ENCODE data around the gene IKZF3. TPM values are rescaled to one million over a fixed set of nuclear protein-coding genes. Genes with fewer than 3 reads are reported as not detected.

IKZF3 gene
- total RNA-seq, 4 donors from 2014 or later = 0.89 to 1.8 (median 0.97) TPM

GRCh38 chr17:39781031-39781860 is 82.9 kb downstream of the IKZF3 start:
- H3K4me3 ChIP-seq (ENCODE audit: low read depth, poor library complexity, severe bottlenecking) = no peak overlapping the region
- TF ChIP-seq POLR2A (IDR thresholded peaks at IDR 0.05) = no peak
- TF ChIP-seq, protein P1, sequence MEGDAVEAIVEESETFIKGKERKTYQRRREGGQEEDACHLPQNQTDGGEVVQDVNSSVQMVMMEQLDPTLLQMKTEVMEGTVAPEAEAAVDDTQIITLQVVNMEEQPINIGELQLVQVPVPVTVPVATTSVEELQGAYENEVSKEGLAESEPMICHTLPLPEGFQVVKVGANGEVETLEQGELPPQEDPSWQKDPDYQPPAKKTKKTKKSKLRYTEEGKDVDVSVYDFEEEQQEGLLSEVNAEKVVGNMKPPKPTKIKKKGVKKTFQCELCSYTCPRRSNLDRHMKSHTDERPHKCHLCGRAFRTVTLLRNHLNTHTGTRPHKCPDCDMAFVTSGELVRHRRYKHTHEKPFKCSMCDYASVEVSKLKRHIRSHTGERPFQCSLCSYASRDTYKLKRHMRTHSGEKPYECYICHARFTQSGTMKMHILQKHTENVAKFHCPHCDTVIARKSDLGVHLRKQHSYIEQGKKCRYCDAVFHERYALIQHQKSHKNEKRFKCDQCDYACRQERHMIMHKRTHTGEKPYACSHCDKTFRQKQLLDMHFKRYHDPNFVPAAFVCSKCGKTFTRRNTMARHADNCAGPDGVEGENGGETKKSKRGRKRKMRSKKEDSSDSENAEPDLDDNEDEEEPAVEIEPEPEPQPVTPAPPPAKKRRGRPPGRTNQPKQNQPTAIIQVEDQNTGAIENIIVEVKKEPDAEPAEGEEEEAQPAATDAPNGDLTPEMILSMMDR (IDR thresholded peaks at IDR 0.05) = no peak
- DNase-seq (ENCODE audit: low spot score in 2 of 2) = no peak
- intact Hi-C loops (cut with DNase I; ENCODE audit: low total_unique reads) = no loop called here
- 45 to 48% methylated on average over 6 of the region's 6 CpGs for WGBS, 2 donors

- DNase-seq (ENCODE audit: low spot score in 2 of 2) = no peak
- TF ChIP-seq, protein P1 (IDR thresholded peaks at IDR 0.05) = no peak
- TF ChIP-seq POLR2A (IDR thresholded peaks at IDR 0.05) = no peak
- 66 to 68% methylated on average over 11 of the region's 11 CpGs for WGBS, 2 donors
- H3K4me3 ChIP-seq (ENCODE audit: low read depth, poor library complexity, severe bottlenecking) = no peak overlapping the region
- intact Hi-C loops (cut with DNase I; ENCODE audit: low total_unique reads) = no loop called here
Observed at GRCh38 chr17:39777534-39778365, 86.4 kb downstream of the IKZF3 start.

GRCh38 chr17:39776252-39776651 is 87.9 kb downstream of the IKZF3 start:
- TF ChIP-seq, protein P1 (IDR thresholded peaks at IDR 0.05) = no peak
- no peak for TF ChIP-seq POLR2A (IDR thresholded peaks at IDR 0.05)
- DNase-seq (ENCODE audit: low spot score in 2 of 2) = no peak
- intact Hi-C loops (cut with DNase I; ENCODE audit: low total_unique reads) = no loop called here
- no peak overlapping the region for H3K4me3 ChIP-seq (ENCODE audit: low read depth, poor library complexity, severe bottlenecking)

DNA sequence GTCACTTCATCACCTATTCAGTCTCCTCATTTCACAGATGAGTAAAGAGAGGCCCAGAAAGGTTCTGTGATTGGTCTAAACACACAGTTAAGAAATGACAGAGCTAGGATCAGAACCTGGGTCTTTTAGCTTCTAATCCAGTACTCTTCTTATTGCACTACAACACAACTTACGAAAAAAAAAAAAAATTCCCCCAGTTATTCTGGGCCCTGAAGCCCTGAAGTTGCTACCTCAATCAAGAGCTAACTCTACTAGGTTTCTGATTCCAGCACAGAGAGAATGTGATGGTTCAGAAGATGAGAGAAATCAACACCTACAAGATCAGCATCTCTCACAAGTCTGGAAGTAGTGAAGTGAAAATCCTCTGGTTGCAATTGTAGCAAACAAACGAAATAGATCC is 89.1 kb downstream of the IKZF3 start:
- DNase-seq (ENCODE audit: low spot score in 2 of 2) = no peak
- TF ChIP-seq, protein P1 (IDR thresholded peaks at IDR 0.05) = no peak
- TF ChIP-seq POLR2A (IDR thresholded peaks at IDR 0.05) = no peak
- intact Hi-C loops (cut with DNase I; ENCODE audit: low total_unique reads) = no loop called here
- no peak overlapping the region for H3K4me3 ChIP-seq (ENCODE audit: low read depth, poor library complexity, severe bottlenecking)
- WGBS, 2 donors = 82 to 86% methylated on average over 2 of the region's 2 CpGs

- TF ChIP-seq POLR2A (IDR thresholded peaks at IDR 0.05) = no peak
- TF ChIP-seq, protein P1 (IDR thresholded peaks at IDR 0.05) = no peak
- no peak for DNase-seq (ENCODE audit: low spot score in 2 of 2)
- intact Hi-C loops (cut with DNase I; ENCODE audit: low total_unique reads) = no loop called here
- H3K4me3 ChIP-seq (ENCODE audit: low read depth, poor library complexity, severe bottlenecking) = no peak overlapping the region
- 85% methylated on average over 4 of the region's 4 CpGs for WGBS, 2 donors
Observed at GRCh38 chr17:39774047-39774446, 90.1 kb downstream of the IKZF3 start.
